H1 (cell line): ENCODE measurements around the gene VEGFD. TPM values are rescaled to one million over a fixed set of nuclear protein-coding genes. Genes with fewer than 3 reads are reported as not detected.
A peak's percentile ranks its signal among the peaks of the same experiment; 100 is the strongest.

Source experiments
- CTCF ChIA-PET: fragments of 300-600 bp; sonication (Branson Sonifier 250); formaldehyde crosslinking; loops from one replicate; lab custom pipeline; 2021; ENCODE audit not compliant: partially characterized antibody; lab: Charles Lee
- POLR2A ChIA-PET: fragments of 300-600 bp; sonication (Branson Sonifier 250); formaldehyde crosslinking; loops from one replicate; lab custom pipeline; 2021; ENCODE audit warnings: inconsistent platforms; ENCODE audit not compliant: partially characterized antibody; lab: Charles Lee
- DNase-seq, 2 experiments: peaks; one replicate each; pipeline versions ENCODE4 v3.0.0 to v3.0.0-alpha.2; 2010 to 2022; ENCODE audit warnings: low spot score in 2 of 2, low read depth in 1 of 2, mixed read lengths in 1 of 2
- FAIRE-seq: peaks from 2 replicates; lab custom pipeline; 2011; peaks lifted over from hg19 to GRCh38; lab: Jason Lieb, UNC
- H2AFZ ChIP-seq: 2 replicates; pipeline ENCODE4 v1.8.1; 2012; ENCODE audit warnings: low read length, inconsistent platforms
- H2AK5ac ChIP-seq: 2 replicates; pipeline ENCODE4 v1.6.1; 2013; ENCODE audit warnings: low read depth, low read length
- H2BK120ac ChIP-seq: replicated peaks from 2 replicates; pipeline ENCODE3; 2013; ENCODE audit warnings: low read depth, low read length, inconsistent platforms
- H2BK12ac ChIP-seq: 2 replicates; pipeline ENCODE4 v1.6.1; 2013; ENCODE audit warnings: low read depth, low read length
- H2BK15ac ChIP-seq: 2 replicates; pipeline ENCODE4 v1.6.1; 2013; ENCODE audit warnings: low read length
- H2BK20ac ChIP-seq: 2 replicates; pipeline ENCODE4 v1.6.1; 2013; ENCODE audit warnings: low read length
- H2BK5ac ChIP-seq: 2 replicates; pipeline ENCODE4 v1.6.1; 2013; ENCODE audit warnings: low read depth, low read length
- H3K14ac ChIP-seq: 2 replicates; pipeline ENCODE4 v1.6.1; 2013; ENCODE audit warnings: inconsistent platforms; ENCODE audit not compliant: insufficient read length
- H3K18ac ChIP-seq: 2 replicates; pipeline ENCODE4 v1.6.1; 2013; ENCODE audit warnings: low read length; ENCODE audit errors: extremely low read depth
- H3K23ac ChIP-seq: 2 replicates; pipeline ENCODE4 v1.6.1; 2013; ENCODE audit warnings: inconsistent platforms; ENCODE audit not compliant: insufficient read length
- H3K23me2 ChIP-seq: 2 replicates; pipeline ENCODE4 v1.6.1; 2013; ENCODE audit warnings: low read depth, low read length
- H3K27ac ChIP-seq: 2 replicates; pipeline ENCODE4 v1.6.1; 2011; ENCODE audit warnings: low read depth, low read length, inconsistent platforms
- H3K27me3 ChIP-seq, 4 experiments: replicated peaks in 1 of 4; 1 replicate in 1 of 4; 2 replicates in 3 of 4; pipeline versions ENCODE4 v1.6.1 to v1.8.1; 2011 to 2013; ENCODE audit warnings: low read length in 3 of 4, mild to moderate bottlenecking in 3 of 4, inconsistent platforms in 2 of 4, mixed read lengths in 2 of 4, moderate library complexity in 1 of 4; ENCODE audit not compliant: control insufficient read depth in 3 of 4, insufficient read depth in 3 of 4; ENCODE audit errors: extremely low read depth in 1 of 4
- H3K36me3 ChIP-seq, 4 experiments: 2 replicates each; pipeline versions ENCODE4 v1.6.1 to v1.8.1; 2011 to 2013; ENCODE audit warnings: mild to moderate bottlenecking in 4 of 4, low read length in 3 of 4, moderate library complexity in 2 of 4, control low read depth in 1 of 4, inconsistent platforms in 1 of 4; ENCODE audit not compliant: insufficient read depth in 4 of 4, control insufficient read depth in 2 of 4
- H3K4ac ChIP-seq: replicated peaks from 2 replicates; pipeline ENCODE3; 2013; ENCODE audit warnings: low read length, low read depth, mixed read lengths, inconsistent platforms; ENCODE audit not compliant: insufficient read length
- H3K4me1 ChIP-seq, 4 experiments: replicated peaks in 1 of 4; 1 replicate in 1 of 4; 2 replicates in 3 of 4; pipeline versions ENCODE4 v1.6.1 to v1.8.1; 2011 to 2013; ENCODE audit warnings: low read length in 3 of 4, inconsistent platforms in 2 of 4, mixed read lengths in 1 of 4; ENCODE audit not compliant: insufficient read depth in 4 of 4, control insufficient read depth in 3 of 4
- H3K4me2 ChIP-seq, 2 experiments: 2 replicates each; pipeline versions ENCODE4 v1.6.1 to v1.8.1; 2011 to 2013; ENCODE audit warnings: low read depth in 2 of 2, low read length in 2 of 2, control low read depth in 1 of 2, inconsistent platforms in 1 of 2, mild to moderate bottlenecking in 1 of 2; ENCODE audit not compliant: insufficient read depth in 1 of 2
- H3K4me3 ChIP-seq, 4 experiments: fragments of 200-600, 300-600 bp in 1 of 4; sonication (generic), shearing (Covaris generic), sonication (Bioruptor Twin) in 1 of 4; 2 replicates each; pipeline versions ENCODE4 v1.5.1 to v1.8.1; 2011 to 2016; ENCODE audit warnings: low read length in 4 of 4, low read depth in 3 of 4, control low read depth in 2 of 4, inconsistent platforms in 2 of 4, mild to moderate bottlenecking in 2 of 4, mixed read lengths in 1 of 4, moderate library complexity in 1 of 4; ENCODE audit not compliant: insufficient read depth in 2 of 4; ENCODE audit errors: extremely low read depth in 1 of 4
- H3K56ac ChIP-seq: replicated peaks from 2 replicates; pipeline ENCODE3; 2013; ENCODE audit warnings: low read depth, mild to moderate bottlenecking, mixed read lengths, low read length, inconsistent platforms; ENCODE audit not compliant: insufficient read length
- H3K79me1 ChIP-seq: 2 replicates; pipeline ENCODE4 v1.6.1; 2013; ENCODE audit warnings: low read depth, low read length, control low read depth
- H3K79me2 ChIP-seq, 2 experiments: 2 replicates each; pipeline versions ENCODE4 v1.6.1 to v1.8.1; 2012 to 2013; ENCODE audit warnings: low read length in 2 of 2, mild to moderate bottlenecking in 2 of 2, inconsistent platforms in 1 of 2; ENCODE audit not compliant: insufficient read depth in 2 of 2, control insufficient read depth in 1 of 2
- H3K9ac ChIP-seq, 4 experiments: replicated peaks in 1 of 4; 1 replicate in 1 of 4; 2 replicates in 3 of 4; pipeline versions ENCODE4 v1.6.1 to v1.8.1; 2011 to 2013; ENCODE audit warnings: low read depth in 3 of 4, low read length in 3 of 4, control low read depth in 2 of 4, mild to moderate bottlenecking in 2 of 4, moderate library complexity in 2 of 4, inconsistent platforms in 1 of 4; ENCODE audit errors: extremely low read depth in 1 of 4
- H3K9me3 ChIP-seq, 2 experiments: 2 replicates each; pipeline versions ENCODE4 v1.6.1 to v1.8.1; 2012 to 2013; ENCODE audit warnings: mild to moderate bottlenecking in 2 of 2, moderate library complexity in 2 of 2, control low read depth in 1 of 2, inconsistent platforms in 1 of 2, low read depth in 1 of 2, low read length in 1 of 2, mixed read lengths in 1 of 2; ENCODE audit not compliant: insufficient read depth in 2 of 2
- H4K20me1 ChIP-seq, 2 experiments: replicated peaks in 1 of 2; 2 replicates each; pipeline versions ENCODE3 to v1.8.1; 2011 to 2013; ENCODE audit warnings: inconsistent platforms in 2 of 2, low read length in 2 of 2, mild to moderate bottlenecking in 1 of 2; ENCODE audit not compliant: insufficient read depth in 2 of 2, control insufficient read depth in 1 of 2
- H4K5ac ChIP-seq: 2 replicates; pipeline ENCODE4 v1.6.1; 2013; ENCODE audit warnings: low read length, low read depth, mixed read lengths, inconsistent platforms; ENCODE audit not compliant: insufficient read length
- H4K8ac ChIP-seq: 2 replicates; pipeline ENCODE4 v1.8.0; 2013; ENCODE audit warnings: mild to moderate bottlenecking, moderate library complexity, low read length, inconsistent platforms; ENCODE audit not compliant: insufficient read depth; ENCODE audit errors: extremely low read depth
- H4K91ac ChIP-seq: replicated peaks from 2 replicates; pipeline ENCODE3; 2013; ENCODE audit warnings: low read length, mixed read lengths, inconsistent platforms; ENCODE audit not compliant: insufficient read length
- BACH1 ChIP-seq: IDR thresholded peaks from 2 replicates; pipeline ENCODE4 v1.6.1; 2012; ENCODE audit warnings: low read length, improper control_type of control experiment
- CBX5 ChIP-seq: fragments of 300-800, 300-1000 bp; sonication (generic); IDR thresholded peaks from 2 replicates; pipeline ENCODE4 v1.7.1; 2016; ENCODE audit warnings: antibody characterized with exemption, low read length, low read depth
- CEBPB ChIP-seq: IDR thresholded peaks from 2 replicates; pipeline ENCODE4 v1.6.1; 2012; ENCODE audit warnings: low read depth, low read length
- E2F6 ChIP-seq: IDR thresholded peaks from 2 replicates; pipeline ENCODE4 v1.6.1; 2012; ENCODE audit warnings: inconsistent platforms
- FOSL1 ChIP-seq: IDR thresholded peaks from 2 replicates; pipeline ENCODE4 v1.6.1; 2011; ENCODE audit warnings: mild to moderate bottlenecking, low read depth, low read length, moderate library complexity; ENCODE audit not compliant: insufficient read depth
- GTF2F1 ChIP-seq: IDR thresholded peaks from 2 replicates; pipeline ENCODE4 v1.6.1; 2012; ENCODE audit warnings: low read depth, low read length, improper control_type of control experiment, borderline replicate concordance
- HDAC2 ChIP-seq, 2 experiments: fragments of 300-600 bp in 1 of 2; sonication (generic) in 1 of 2; IDR thresholded peaks; 2 replicates each; pipeline ENCODE4 v1.6.1; 2011 to 2012; ENCODE audit warnings: low read depth in 2 of 2, low read length in 2 of 2, mild to moderate bottlenecking in 2 of 2, moderate library complexity in 2 of 2, borderline replicate concordance in 1 of 2, inconsistent platforms in 1 of 2
- HDAC6 ChIP-seq: IDR thresholded peaks from one replicate; pipeline ENCODE4 v1.7.1; 2012; ENCODE audit warnings: low read depth, mild to moderate bottlenecking, inconsistent platforms, low read length, moderate library complexity
- JUN ChIP-seq: IDR thresholded peaks from 2 replicates; pipeline ENCODE4 v1.6.1; 2011; ENCODE audit warnings: low read depth, mild to moderate bottlenecking, improper control_type of control experiment, low read length
- NRF1 ChIP-seq: IDR thresholded peaks from 2 replicates; pipeline ENCODE4 v1.6.1; 2011; ENCODE audit warnings: mild to moderate bottlenecking, low read depth, low read length, improper control_type of control experiment
- SIN3A ChIP-seq, 2 experiments: IDR thresholded peaks in 1 of 2; conservative IDR thresholded peaks in 1 of 2; 2 replicates each; pipeline ENCODE4 v1.6.1; 2011 to 2012; ENCODE audit warnings: low read length in 2 of 2, improper control_type of control experiment in 1 of 2, low read depth in 1 of 2, mild to moderate bottlenecking in 1 of 2
- SP1 ChIP-seq: IDR thresholded peaks from 2 replicates; pipeline ENCODE4 v1.6.1; 2011; ENCODE audit warnings: low read depth, low read length
- SP4 ChIP-seq: IDR thresholded peaks from 2 replicates; pipeline ENCODE4 v1.6.1; 2012; ENCODE audit warnings: low read length, inconsistent platforms
- TBP ChIP-seq: IDR thresholded peaks from 2 replicates; pipeline ENCODE4 v1.6.1; 2011; ENCODE audit warnings: low read depth, low read length, improper control_type of control experiment
- TCF12 ChIP-seq: IDR thresholded peaks from 2 replicates; pipeline ENCODE4 v1.6.1; 2011; ENCODE audit warnings: low read depth, mild to moderate bottlenecking, low read length
- WGBS, 2 experiments: shearing (Covaris generic) in 1 of 2; methylation state at CpG; one replicate each; pipeline versions ENCODE4 v1.1.6 to v1.1.7; 2013 to 2015; ENCODE audit warnings: low lambda C conversion rate in 2 of 2, mixed read lengths in 2 of 2, inconsistent platforms in 1 of 2, low coverage in 1 of 2, missing lambda C conversion rate in 1 of 2; ENCODE audit not compliant: insufficient replicate concordance in 2 of 2, insufficient coverage in 1 of 2, insufficient read length in 1 of 2; ENCODE audit errors: extremely low coverage in 1 of 2, missing lambda C conversion rate in 1 of 2; 5-methylcytosine and 5-hydroxymethylcytosine counted together
- polyA plus RNA-seq, 7 experiments: library from polyadenylated mRNA; depleted of rRNA in 3 of 7; stranded (reverse) in 5 of 7; unstranded in 2 of 7; fragments of >200 nt in 5 of 7; fragments of 200-250 nt in 2 of 7; gene quantifications; 1 replicate in 5 of 7; 2 replicates in 1 of 7; 4 replicates in 1 of 7; pipeline versions ENCODE4 v1.2.1 to v1.2.3, GENCODE V29; 2011 to 2013; ENCODE audit warnings: missing spikeins in 2 of 7, mixed read lengths in 2 of 7
- total RNA-seq: library from RNA; stranded (reverse); fragmentation: NEBNext Ultra II Directional; extraction: Animal tissue kit (Norgen Biotek cat#: 25700); gene quantifications from 2 replicates; pipeline ENCODE4 v1.2.1, GENCODE V29; 2021

VEGFD gene
- total and polyA plus RNA-seq, 2 of the 8 experiments (the other 6 are each of a cell fraction or from before 2014, with no cell fraction given) = 0.06 TPM; not detected in 1

- Histone ChIP-seq H3K9ac (no peak overlapping the region), H3K27me3 (no peaks in the 10 kb centered on the region), H3K4me1 (no peaks in the 10 kb centered on the region), H2AFZ (no peak overlapping the region), H2BK12ac (no peak overlapping the region), H3K79me2 (no peaks in the 10 kb centered on the region), H2AK5ac (no peak overlapping the region), H3K23me2 (no peaks in the 10 kb centered on the region), H4K8ac (no peak overlapping the region), H3K4me2 (no peak overlapping the region), H3K79me1 (no peaks in the 10 kb centered on the region), H3K4me3 (no peak overlapping the region), H3K36me3 (no peaks in the 10 kb centered on the region), H3K18ac (no peak overlapping the region), H3K14ac (no peak overlapping the region), H2BK120ac (no peak overlapping the region), H3K4ac (no peak overlapping the region), H4K5ac (no peak overlapping the region), H3K27ac (no peak overlapping the region), H4K20me1 (no peaks in the 10 kb centered on the region), H3K23ac (no peak overlapping the region), H3K56ac (no peak overlapping the region), H3K9me3 (no peaks in the 10 kb centered on the region), H4K91ac (no peak overlapping the region), H2BK5ac (no peak overlapping the region), H2BK15ac (no peak overlapping the region), H2BK20ac (no peak overlapping the region)
- DNase-seq (no peak), FAIRE-seq (peak; percentile 70)
- WGBS, 2 experiments = 69% methylated on average over 1 of the region's 1 CpG; no CpG with 5 or more reads in 1 of the 2 experiments
- ChIA-PET CTCF (no interaction called here), POLR2A (no interaction called here)
- TF ChIP-seq TCF12 (no peak), JUN (no peak), NRF1 (no peak), E2F6 (no peak), FOSL1 (no peak), HDAC2 (IDR thresholded peaks at IDR 0.05; ENCODE audit: borderline replicate concordance in 1 of 2, low read depth in 2 of 2, low read length in 2 of 2) (no peak), HDAC6 (no peak), TBP (no peak), SIN3A (conservative IDR thresholded peaks at IDR 0.05 in 1 of 2, IDR thresholded peaks at IDR 0.05 in 1 of 2; ENCODE audit: low read depth in 1 of 2, low read length in 2 of 2) (no peak), CBX5 (no peak), GTF2F1 (no peak), SP1 (no peak), BACH1 (no peak), SP4 (no peak), CEBPB (no peak)
These were observed 46.4 kb upstream of the VEGFD start for GRCh38 chrX:15430584-15430983.
